PC-3 (cell line): ENCODE measurements around the gene FAM171A2. TPM values are rescaled to one million over a fixed set of nuclear protein-coding genes. Genes with fewer than 3 reads are reported as not detected.

Experiments used
- ATAC-seq: fragments of 200-7000 bp; cut with Tn5 transposase; 2 replicates; pipeline ENCODE4 v1.9.1; 2020; ENCODE audit warnings: mild to moderate bottlenecking, moderate library complexity
- BruUV-seq: library from RNA; stranded (reverse); fragments of 400-500 nt; replicated peaks from 2 replicates; lab custom pipeline; 2021; lab: Mats Ljungman, UMichigan
- CTCF ChIA-PET: fragments of 300-600 bp; sonication (Branson Sonifier 250); formaldehyde crosslinking; loops from one replicate; lab custom pipeline; 2022; ENCODE audit warnings: antibody characterized with exemption; lab: Charles Lee
- POLR2A ChIA-PET: fragments of 300-600 bp; sonication (Branson Sonifier 250); formaldehyde crosslinking; loops from one replicate; lab custom pipeline; 2022; ENCODE audit warnings: antibody characterized with exemption; ENCODE audit not compliant: unreplicated experiment; lab: Charles Lee
- DNase-seq: peaks from one replicate; pipeline ENCODE4 v3.0.0-alpha.2; 2015
- H2AFZ ChIP-seq: fragments of 300-600 bp; sonication (generic); 2 replicates; pipeline ENCODE4 v1.6.0; 2016; ENCODE audit warnings: antibody characterized with exemption, low read length
- H3F3A ChIP-seq: fragments of 300-600 bp; sonication (generic); one replicate; pipeline ENCODE4 v1.6.0; 2017; ENCODE audit warnings: antibody characterized with exemption, low read length, control low read depth, mild to moderate bottlenecking; ENCODE audit not compliant: unreplicated experiment
- H3K27ac ChIP-seq: fragments of 300-600 bp; sonication (generic); 2 replicates; pipeline ENCODE4 v1.5.1; 2016; ENCODE audit warnings: mild to moderate bottlenecking, low read length
- H3K27me3 ChIP-seq: fragments of 300-600 bp; sonication (generic); 2 replicates; pipeline ENCODE4 v1.6.1; 2016; ENCODE audit warnings: low read length, mixed read lengths
- H3K36me3 ChIP-seq: fragments of 300-600 bp; sonication (generic); 2 replicates; pipeline ENCODE4 v1.6.1; 2016; ENCODE audit warnings: low read depth, mixed run types, low read length, mixed read lengths
- H3K4me1 ChIP-seq: fragments of 300-600 bp; sonication (generic); 2 replicates; pipeline ENCODE4 v1.5.1; 2016; ENCODE audit warnings: low read length; ENCODE audit not compliant: insufficient read depth
- H3K4me2 ChIP-seq: fragments of 300-600 bp; sonication (generic); 2 replicates; pipeline ENCODE4 v1.6.0; 2016; ENCODE audit warnings: low read length
- H3K4me3 ChIP-seq: fragments of 300-600 bp; sonication (generic); 2 replicates; pipeline ENCODE4 v1.5.1; 2016; ENCODE audit warnings: mild to moderate bottlenecking, low read length, mixed read lengths
- H3K79me2 ChIP-seq: fragments of 300-600 bp; sonication (generic); 2 replicates; pipeline ENCODE4 v1.6.1; 2017; ENCODE audit warnings: low read length, mixed read lengths
- H3K9ac ChIP-seq: fragments of 300-600 bp; sonication (generic); 2 replicates; pipeline ENCODE4 v1.6.0; 2016; ENCODE audit warnings: mild to moderate bottlenecking, low read length
- H3K9me2 ChIP-seq: fragments of 300-600 bp; sonication (generic); replicated peaks from 2 replicates; pipeline ENCODE4 v1.6.1; 2016; ENCODE audit warnings: mixed run types, low read length, mixed read lengths
- H3K9me3 ChIP-seq: fragments of 300-600 bp; sonication (generic); 2 replicates; pipeline ENCODE4 v1.6.1; 2016; ENCODE audit warnings: low read length, mixed read lengths
- H4K20me1 ChIP-seq: fragments of 300-600 bp; sonication (generic); 2 replicates; pipeline ENCODE4 v1.6.1; 2016; ENCODE audit warnings: low read length, mixed read lengths
- CTCF ChIP-seq: fragments of 300-600 bp; sonication (generic); conservative IDR thresholded peaks from 2 replicates; pipeline ENCODE4 v1.5.1; 2017; ENCODE audit warnings: antibody characterized with exemption, low read depth, mild to moderate bottlenecking, low read length
- EZH2 ChIP-seq: fragments of 300-600 bp; sonication (generic); IDR thresholded peaks from one replicate; pipeline ENCODE4 v1.6.1; 2017; ENCODE audit warnings: antibody characterized with exemption, mild to moderate bottlenecking, low read length; ENCODE audit not compliant: unreplicated experiment
- EZH2phosphoT487 ChIP-seq: fragments of 300-600 bp; sonication (generic); IDR thresholded peaks from 2 replicates; pipeline ENCODE4 v1.6.1; 2018; ENCODE audit warnings: mild to moderate bottlenecking, antibody characterized with exemption, low read length, borderline replicate concordance
- intact Hi-C: fragments of 100-400 bp; cut with micrococcal nuclease; formaldehyde crosslinking; loops from 2 replicates; pipeline ENCODE4 v1.9.0; 2023
- total RNA-seq: library from RNA; depleted of rRNA; stranded (reverse); fragments of >200 nt; gene quantifications from 2 replicates; pipeline ENCODE4 v1.2.3, GENCODE V29; 2014

The FAM171A2 gene
- total RNA-seq, 1 experiment from 2014 or later, result 16.3 TPM

- TF ChIP-seq EZH2 (no peak), CTCF (no peak), EZH2phosphoT487 (no peak)
- ChIA-PET POLR2A (interaction anchor here (0.7 kb wide), 1 partner anchor 84 kb away, joined by 6 read pairs; no protein-coding TSS in a partner anchor), CTCF (no interaction called here)
- Histone ChIP-seq H3K36me3 (peaks cover 2% of the 10 kb centered on the region; the same call in 1 of the 2 replicates), H3F3A (no peaks in the 10 kb centered on the region), H3K79me2 (no peaks in the 10 kb centered on the region), H3K9ac (no peak overlapping the region), H3K4me3 (peak overlapping the region; percentile 77), H3K9me3 (no peaks in the 10 kb centered on the region), H3K9me2 (no peaks in the 10 kb centered on the region), H3K4me1 (peaks cover 13% of the 10 kb centered on the region), H3K4me2 (peak overlapping the region; percentile 96), H3K27ac (no peak overlapping the region), H4K20me1 (no peaks in the 10 kb centered on the region), H3K27me3 (no peaks in the 10 kb centered on the region), H2AFZ (peak overlapping the region; percentile 77)
- DNase-seq, result no peak
- intact Hi-C loops, result no loop called here
- ATAC-seq, result no peak
- BruUV-seq, result no TSS peak
Observed at GRCh38 chr17:44314524-44314868, 49.2 kb downstream of the FAM171A2 start.

- H3F3A ChIP-seq, result no peaks in the 10 kb centered on the region
- CTCF ChIA-PET, result no interaction called here
- peaks cover 17% of the 10 kb centered on the region for H3K4me1 ChIP-seq
- H3K9ac ChIP-seq, result no peak overlapping the region
- no peaks in the 10 kb centered on the region for H3K9me3 ChIP-seq
- H3K27ac ChIP-seq, result no peak overlapping the region
- DNase-seq (no peak), ATAC-seq (no peak)
- no peak overlapping the region for H3K4me2 ChIP-seq
- intact Hi-C loops, result no loop called here
- no peaks in the 10 kb centered on the region for H3K27me3 ChIP-seq
- H4K20me1 ChIP-seq, result no peaks in the 10 kb centered on the region
- no peaks in the 10 kb centered on the region for H3K9me2 ChIP-seq
- POLR2A ChIA-PET, result interaction anchor here (0.7 kb wide), 1 partner anchor 83 kb away, joined by 6 read pairs; no protein-coding TSS in a partner anchor
- BruUV-seq, result TSS peak; percentile 33
- no peak overlapping the region for H3K4me3 ChIP-seq
- H3K36me3 ChIP-seq, result no peaks in the 10 kb centered on the region
- no peak for TF ChIP-seq CTCF
- TF ChIP-seq EZH2, result no peak
- no peak for TF ChIP-seq EZH2phosphoT487
- no peaks in the 10 kb centered on the region for H3K79me2 ChIP-seq
- H2AFZ ChIP-seq, result no peak overlapping the region
Observed at GRCh38 chr17:44314031-44314430, 49.6 kb downstream of the FAM171A2 start.

- Histone ChIP-seq H3K9me2 (no peaks in the 10 kb centered on the region), H3K4me2 (no peak overlapping the region), H3K27ac (no peak overlapping the region), H3K27me3 (no peaks in the 10 kb centered on the region), H3K4me3 (no peak overlapping the region), H3K79me2 (no peaks in the 10 kb centered on the region), H3K36me3 (no peaks in the 10 kb centered on the region), H4K20me1 (no peaks in the 10 kb centered on the region), H3K4me1 (peaks cover 20% of the 10 kb centered on the region), H3K9ac (no peak overlapping the region), H3K9me3 (no peaks in the 10 kb centered on the region), H3F3A (no peaks in the 10 kb centered on the region), H2AFZ (no peak overlapping the region)
- no TSS peak for BruUV-seq
- intact Hi-C loops, result no loop called here
- ATAC-seq (no peak), DNase-seq (no peak)
- POLR2A ChIA-PET, result no interaction called here
- TF ChIP-seq EZH2 (no peak), EZH2phosphoT487 (no peak), CTCF (no peak)
- CTCF ChIA-PET, result no interaction called here
Observed at GRCh38 chr17:44312396-44313104, 51.1 kb downstream of the FAM171A2 start.
